HG03025 (cell line): ENCODE data around the gene AIF1L.

Source experiments
- ATAC-seq: cut with Tn5 transposase; IDR thresholded peaks from one replicate; pipeline ENCODE4 v1.9.1; 2021; ENCODE audit warnings: mild to moderate bottlenecking, moderate library complexity; ENCODE audit not compliant: unreplicated experiment, low FRiP score

The AIF1L gene

GRCh38 chr9:131096269-131097125, at the start of gene AIF1L:
AIF1L (plus strand) TSS chr9:131096531; CDS start chr9:131096630, 99 bp downstream.
- no peak for ATAC-seq

GRCh38 chr9:131046581-131047202, 49.6 kb upstream of the AIF1L start:
- ATAC-seq = no peak

- ATAC-seq = no peak
Measured at GRCh38 chr9:131048332-131048731, 48.0 kb upstream of the AIF1L start.

GRCh38 chr9:131048820-131049219, 47.5 kb upstream of the AIF1L start:
- ATAC-seq = no peak

- ATAC-seq = no peak
Measured at GRCh38 chr9:131049829-131050715, 46.3 kb upstream of the AIF1L start.

- no peak for ATAC-seq
Measured at GRCh38 chr9:131050831-131051230, 45.5 kb upstream of the AIF1L start.

- no peak for ATAC-seq
Measured at GRCh38 chr9:131051592-131052517, 44.5 kb upstream of the AIF1L start.

- no peak for ATAC-seq
Measured at GRCh38 chr9:131053896-131054295, 42.4 kb upstream of the AIF1L start.

GRCh38 chr9:131056781-131057506, 39.4 kb upstream of the AIF1L start:
- no peak for ATAC-seq

GRCh38 chr9:131060900-131061630, 35.3 kb upstream of the AIF1L start:
- ATAC-seq = no peak

GRCh38 chr9:131062969-131063368, 33.4 kb upstream of the AIF1L start:
- ATAC-seq = no peak

- no peak for ATAC-seq
Measured at GRCh38 chr9:131065599-131065998, 30.7 kb upstream of the AIF1L start.

- ATAC-seq = no peak
Measured at GRCh38 chr9:131067625-131068024, 28.7 kb upstream of the AIF1L start.

- no peak for ATAC-seq
Measured at GRCh38 chr9:131068076-131068816, 28.1 kb upstream of the AIF1L start.

GRCh38 chr9:131069699-131070098, 26.6 kb upstream of the AIF1L start:
- ATAC-seq = no peak

- ATAC-seq = no peak
Measured at GRCh38 chr9:131072107-131072870, 24.0 kb upstream of the AIF1L start.

- ATAC-seq = no peak
Measured at GRCh38 chr9:131072871-131073237, 23.5 kb upstream of the AIF1L start.
